ENCODE results near the gene LRRC45.

DNA sequence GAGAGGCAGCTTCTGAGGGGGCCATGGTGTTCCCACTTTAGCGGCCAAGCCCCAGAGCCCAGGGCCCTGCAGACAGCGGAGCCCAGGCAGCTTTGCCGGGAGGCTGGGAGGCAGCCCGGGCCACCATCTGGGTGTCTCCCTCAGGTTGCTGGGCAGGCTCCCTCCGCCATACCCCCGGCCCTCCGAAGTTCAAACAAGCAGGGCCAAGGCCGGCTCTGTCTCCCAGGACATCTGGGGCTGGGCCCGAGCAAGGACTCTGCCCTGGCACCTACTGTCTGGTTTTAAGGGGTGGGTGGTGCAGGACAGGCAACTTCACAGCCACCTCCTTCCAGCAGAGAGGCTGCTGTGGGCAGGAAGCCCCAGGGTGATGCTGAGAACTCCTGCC lies 39.9 kb downstream of the LRRC45 start:
- TF ChIP-seq, protein P1, sequence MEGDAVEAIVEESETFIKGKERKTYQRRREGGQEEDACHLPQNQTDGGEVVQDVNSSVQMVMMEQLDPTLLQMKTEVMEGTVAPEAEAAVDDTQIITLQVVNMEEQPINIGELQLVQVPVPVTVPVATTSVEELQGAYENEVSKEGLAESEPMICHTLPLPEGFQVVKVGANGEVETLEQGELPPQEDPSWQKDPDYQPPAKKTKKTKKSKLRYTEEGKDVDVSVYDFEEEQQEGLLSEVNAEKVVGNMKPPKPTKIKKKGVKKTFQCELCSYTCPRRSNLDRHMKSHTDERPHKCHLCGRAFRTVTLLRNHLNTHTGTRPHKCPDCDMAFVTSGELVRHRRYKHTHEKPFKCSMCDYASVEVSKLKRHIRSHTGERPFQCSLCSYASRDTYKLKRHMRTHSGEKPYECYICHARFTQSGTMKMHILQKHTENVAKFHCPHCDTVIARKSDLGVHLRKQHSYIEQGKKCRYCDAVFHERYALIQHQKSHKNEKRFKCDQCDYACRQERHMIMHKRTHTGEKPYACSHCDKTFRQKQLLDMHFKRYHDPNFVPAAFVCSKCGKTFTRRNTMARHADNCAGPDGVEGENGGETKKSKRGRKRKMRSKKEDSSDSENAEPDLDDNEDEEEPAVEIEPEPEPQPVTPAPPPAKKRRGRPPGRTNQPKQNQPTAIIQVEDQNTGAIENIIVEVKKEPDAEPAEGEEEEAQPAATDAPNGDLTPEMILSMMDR (IDR thresholded peaks at IDR 0.05), result no peak
- TF ChIP-seq POLR2A (IDR thresholded peaks at IDR 0.05), result no peak

Measured in prostate gland (tissue), 2 donors.